GM12878 (cell line): ENCODE results near the gene SAMD15. TPM values are rescaled to one million over a fixed set of nuclear protein-coding genes. Genes with fewer than 3 reads are reported as not detected.
"Not testable (repeated sequence)": the region's sequence is repeated elsewhere in the genome, so short reads cannot be mapped to it uniquely, and the experiment has no call there.

ENCODE experiments used
- ATAC-seq: fragments of 200-7000 bp; cut with Tn5 transposase; 3 replicates; pipeline ENCODE4 v1.9.1; 2020; ENCODE audit warnings: mild to moderate bottlenecking, moderate library complexity
- BruUV-seq: library from RNA; stranded (reverse); fragments of 400-500 nt; replicated peaks from 2 replicates; lab custom pipeline; 2021; lab: Mats Ljungman, UMichigan
- CTCF ChIA-PET: fragments of 300-600 bp; sonication (Branson Sonifier 250); formaldehyde crosslinking; extraction: SDS; loops from one replicate; lab custom pipeline; 2021; ENCODE audit warnings: inconsistent platforms; lab: Yijun Ruan, JAX
- POLR2A ChIA-PET: fragments of 350-600 bp; formaldehyde crosslinking; extraction: SDS; loops from one replicate; lab custom pipeline; 2021; ENCODE audit warnings: inconsistent platforms; lab: Charles Lee
- RAD21 ChIA-PET: fragments of 300-600 bp; sonication (Branson Sonifier 250); formaldehyde crosslinking; loops from one replicate; lab custom pipeline; 2023; ENCODE audit warnings: antibody characterized with exemption; ENCODE audit not compliant: unreplicated experiment; lab: Charles Lee
- SMC1A ChIA-PET: fragments of 300-600 bp; sonication (Branson Sonifier 250); formaldehyde crosslinking; loops from one replicate; lab custom pipeline; 2023; ENCODE audit not compliant: unreplicated experiment, uncharacterized antibody; lab: Charles Lee
- DNase-seq: peaks from one replicate; pipeline ENCODE4 v3.0.0-alpha.2; 2011; ENCODE audit warnings: low read depth, low spot score
- FAIRE-seq: peaks from 3 replicates; lab custom pipeline; 2011; peaks lifted over from hg19 to GRCh38; lab: Jason Lieb, UNC
- H2AFZ ChIP-seq: 2 replicates; pipeline ENCODE4 v1.6.0; 2011; ENCODE audit warnings: low read depth, low read length, control low read depth; ENCODE audit not compliant: control insufficient read depth
- H3K27ac ChIP-seq: 2 replicates; pipeline ENCODE4 v1.5.1; 2011; ENCODE audit warnings: control low read depth; ENCODE audit not compliant: control insufficient read depth, insufficient read depth
- H3K27me3 ChIP-seq, 2 experiments: replicated peaks in 1 of 2; 2 replicates each; pipeline versions ENCODE4 v1.6.0 to v1.6.1; 2011; ENCODE audit warnings: low read length in 1 of 2; ENCODE audit not compliant: control insufficient read depth in 2 of 2, insufficient read depth in 2 of 2
- H3K36me3 ChIP-seq, 2 experiments: 2 replicates each; pipeline ENCODE4 v1.5.1; 2011; ENCODE audit warnings: low read length in 1 of 2; ENCODE audit not compliant: control insufficient read depth in 2 of 2, insufficient read depth in 2 of 2
- H3K4me1 ChIP-seq: 2 replicates; pipeline ENCODE4 v1.6.1; 2011; ENCODE audit warnings: mild to moderate bottlenecking, low read length, moderate library complexity, mixed read lengths; ENCODE audit not compliant: control insufficient read depth, insufficient read depth
- H3K4me2 ChIP-seq: 2 replicates; pipeline ENCODE4 v1.6.0; 2011; ENCODE audit warnings: control low read depth; ENCODE audit not compliant: control insufficient read depth, insufficient read depth
- H3K4me3 ChIP-seq: fragments of 200-600 bp; sonication (generic); 2 replicates; pipeline ENCODE4 v1.5.1; 2016
- H3K79me2 ChIP-seq: 2 replicates; pipeline ENCODE4 v1.6.0; 2011; ENCODE audit warnings: low read length; ENCODE audit not compliant: control insufficient read depth, insufficient read depth
- H3K9ac ChIP-seq: 2 replicates; pipeline ENCODE4 v1.8.0; 2011; ENCODE audit warnings: low read length, control low read depth, mixed read lengths; ENCODE audit not compliant: control insufficient read depth, insufficient read depth
- H3K9me3 ChIP-seq: replicated peaks from 3 replicates; pipeline ENCODE4 v1.5.1; 2011; ENCODE audit warnings: mild to moderate bottlenecking, low read length; ENCODE audit not compliant: control insufficient read depth, insufficient read depth
- H4K20me1 ChIP-seq: 2 replicates; pipeline ENCODE4 v1.6.0; 2011; ENCODE audit not compliant: control insufficient read depth, insufficient read depth
- ATF2 ChIP-seq: IDR thresholded peaks from 2 replicates; pipeline ENCODE4 v1.6.1; 2012; ENCODE audit warnings: low read length, inconsistent platforms
- JUND ChIP-seq: IDR thresholded peaks from 2 replicates; pipeline ENCODE4 v1.6.1; 2012; ENCODE audit warnings: low read depth, mild to moderate bottlenecking, low read length, improper control_type of control experiment, moderate library complexity
- PAX8 ChIP-seq: fragments of 450-650 bp; IDR thresholded peaks from 2 replicates; pipeline ENCODE4 v1.6.1; 2017; ENCODE audit warnings: mild to moderate bottlenecking, moderate library complexity
- RBBP5 ChIP-seq: fragments of 200-600 bp; sonication (generic); conservative IDR thresholded peaks from 2 replicates; pipeline ENCODE4 v1.6.1; 2016
- WRNIP1 ChIP-seq: IDR thresholded peaks from 2 replicates; pipeline ENCODE4 v1.6.1; 2011; ENCODE audit warnings: low read depth, low read length, improper control_type of control experiment, borderline replicate concordance
- WGBS: methylation state at CpG from one replicate; pipeline ENCODE4 v1.1.6; 2016; ENCODE audit warnings: low lambda C conversion rate; ENCODE audit not compliant: insufficient replicate concordance, insufficient coverage; ENCODE audit errors: missing lambda C conversion rate; 5-methylcytosine and 5-hydroxymethylcytosine counted together
- in situ Hi-C: fragments of 300-500 bp; cut with MboI; formaldehyde crosslinking; loops from 9 replicates; pipeline ENCODE4 v1.14.3; 2018; ENCODE audit warnings: mixed read lengths
- intact Hi-C: fragments of 100-400 bp; cut with micrococcal nuclease; formaldehyde crosslinking; loops from one replicate; pipeline ENCODE4 v1.14.2; 2022; ENCODE audit not compliant: unreplicated experiment
- polyA plus RNA-seq, 11 experiments: library from polyadenylated mRNA; depleted of rRNA in 4 of 11; unstranded in 6 of 11; stranded (reverse) in 5 of 11; fragments of >200 nt; fragmentation: Nextera tagmentation in 4 of 11; fragmentation: Illumina TruSeq in 1 of 11; extraction: Ambion mirVana in 4 of 11; extraction: Trizol in 1 of 11; gene quantifications; 1 replicate in 1 of 11; 2 replicates in 10 of 11; pipeline versions ENCODE4 v1.2.1 to v1.2.3, GENCODE V29; 2011 to 2016; ENCODE audit warnings: inconsistent platforms in 2 of 11, missing spikeins in 2 of 11, low read depth in 1 of 11
- total RNA-seq, 4 experiments: library from RNA; depleted of rRNA in 3 of 4; stranded (reverse); fragments of >200 nt in 3 of 4; fragmentation: Illumina TruSeq in 1 of 4; extraction: Trizol in 1 of 4; gene quantifications; 2 replicates each; pipeline versions ENCODE4 v1.2.1 to v1.2.3, GENCODE V29; 2013 to 2021

Gene SAMD15
- total and polyA plus RNA-seq, 10 of the 15 experiments (the other 5 are each of a cell fraction or from before 2014, with no cell fraction given): 0.33 to 2.0 (median 0.97) TPM

- no peak for TF ChIP-seq JUND
Observed at GRCh38 chr14:77335576-77335975, 41.6 kb upstream of the SAMD15 start (continued).

- DNase-seq, H3K9me3 ChIP-seq, SMC1A ChIA-PET, RAD21 ChIA-PET, intact Hi-C loops, H3K27me3 ChIP-seq, H3K27ac ChIP-seq, BruUV-seq, ATAC-seq, H4K20me1 ChIP-seq, POLR2A ChIA-PET, H3K4me2 ChIP-seq, H3K4me1 ChIP-seq, FAIRE-seq, H3K79me2 ChIP-seq, in situ Hi-C loops, H3K4me3 ChIP-seq, CTCF ChIA-PET, H3K9ac ChIP-seq, H2AFZ ChIP-seq: not testable (repeated sequence)
- H3K36me3 ChIP-seq: peaks cover 7 to 12% of the 10 kb centered on the region in 2 experiments
- over 99% methylated on average over 9 of the region's 9 CpGs for WGBS
Observed at GRCh38 chr14:77337255-77337654, 39.9 kb upstream of the SAMD15 start.

DNA sequence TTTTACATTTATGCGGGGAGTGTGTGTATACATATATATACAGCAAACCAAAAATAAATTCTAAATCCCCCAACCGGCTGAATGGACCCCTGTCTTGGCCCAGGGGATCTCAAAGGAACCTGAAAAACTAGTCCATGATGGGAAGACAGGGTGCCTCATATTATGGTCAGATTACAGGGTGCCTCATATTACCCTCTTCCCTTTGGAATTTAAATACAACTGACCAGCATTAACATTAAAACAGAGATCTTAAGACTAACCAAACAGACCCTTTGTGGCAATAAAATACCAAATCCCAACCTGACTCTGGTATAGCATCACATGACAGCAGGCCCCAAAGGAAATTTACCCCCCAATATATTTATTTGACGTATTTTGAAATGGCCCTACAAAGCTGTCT, 39.3 kb upstream of the SAMD15 start:
- BruUV-seq: TSS peak; percentile 40
- H3K9me3 ChIP-seq: no peaks in the 10 kb centered on the region
- intact Hi-C loops: no loop called here
- no peak for ATAC-seq
- POLR2A ChIA-PET: interaction anchor here (1.2 kb wide), 1 partner anchor 35 kb away, joined by 3 read pairs; no protein-coding TSS in a partner anchor
- H3K79me2 ChIP-seq: no peaks in the 10 kb centered on the region
- WGBS: 73% methylated on average over 3 of the region's 3 CpGs
- H3K4me2 ChIP-seq: no peak overlapping the region
- no peak overlapping the region for H3K27ac ChIP-seq
- H3K27me3 ChIP-seq: no peaks in the 10 kb centered on the region
- DNase-seq: no peak
- H3K9ac ChIP-seq: no peak overlapping the region
- peaks cover 7 to 12% of the 10 kb centered on the region in 2 experiments for H3K36me3 ChIP-seq
- H2AFZ ChIP-seq: no peak overlapping the region
- no peak for FAIRE-seq
- TF ChIP-seq ATF2 (no peak), RBBP5 (no peak), WRNIP1 (no peak), PAX8 (no peak)
- no peaks in the 10 kb centered on the region for H4K20me1 ChIP-seq
- RAD21 ChIA-PET: interaction anchor here (1.2 kb wide), 1 partner anchor 39 kb away, joined by 4 read pairs; the partner anchor contains the start of genes SAMD15 and TMED8
- no peaks in the 10 kb centered on the region for H3K4me1 ChIP-seq
- CTCF ChIA-PET: no interaction called here
- SMC1A ChIA-PET: no interaction called here
- H3K4me3 ChIP-seq: no peak overlapping the region
- in situ Hi-C loops: no loop called here
